DMS153 treated with DMSO at 0.1 percent for 48 hours (cell line): Measurements from ENCODE around the gene PGM1.
A peak's percentile ranks its signal among the peaks of the same experiment; 100 is the strongest.

Experiments used
- DNase-seq: peaks from one replicate; lab custom pipeline; 2025; ENCODE audit not compliant: unreplicated experiment; lab: John Stamatoyannopoulos, UW

PGM1 gene

DNA sequence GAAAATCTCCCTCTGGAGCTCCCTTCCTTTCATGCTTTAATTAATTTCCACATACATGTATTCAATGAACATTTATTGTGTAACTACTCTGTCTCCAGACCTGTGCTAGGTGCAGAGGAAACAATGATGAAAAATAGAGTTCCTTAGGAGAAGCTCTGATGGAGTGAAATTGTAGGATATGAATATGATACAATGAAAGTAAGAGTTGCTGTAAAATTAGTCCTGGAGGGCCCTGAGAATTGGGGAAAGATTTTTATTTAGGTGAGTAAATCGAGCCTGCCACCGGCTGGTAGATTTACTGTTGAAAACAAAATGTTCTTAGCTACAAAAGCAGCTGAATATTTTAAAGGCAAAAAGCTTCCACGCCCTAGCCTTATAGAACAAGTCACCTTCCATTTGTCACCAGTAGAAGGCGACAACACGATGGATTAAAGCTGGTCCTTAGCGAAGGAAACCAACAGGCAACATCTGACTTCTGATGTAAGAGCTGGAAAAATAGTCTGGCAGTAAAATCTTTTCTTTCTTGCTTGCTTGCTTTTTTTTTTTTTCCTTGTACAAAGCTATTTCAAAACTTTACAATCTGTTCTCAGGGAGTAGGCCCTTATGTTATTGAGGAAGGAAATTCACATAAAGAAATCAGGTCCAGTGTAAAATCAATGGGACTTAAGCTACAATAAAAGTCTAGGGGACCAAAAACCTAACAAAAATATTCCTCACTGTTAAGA, 98.7 kb downstream of the PGM1 start:
- DNase-seq = peak; percentile 70

DNA sequence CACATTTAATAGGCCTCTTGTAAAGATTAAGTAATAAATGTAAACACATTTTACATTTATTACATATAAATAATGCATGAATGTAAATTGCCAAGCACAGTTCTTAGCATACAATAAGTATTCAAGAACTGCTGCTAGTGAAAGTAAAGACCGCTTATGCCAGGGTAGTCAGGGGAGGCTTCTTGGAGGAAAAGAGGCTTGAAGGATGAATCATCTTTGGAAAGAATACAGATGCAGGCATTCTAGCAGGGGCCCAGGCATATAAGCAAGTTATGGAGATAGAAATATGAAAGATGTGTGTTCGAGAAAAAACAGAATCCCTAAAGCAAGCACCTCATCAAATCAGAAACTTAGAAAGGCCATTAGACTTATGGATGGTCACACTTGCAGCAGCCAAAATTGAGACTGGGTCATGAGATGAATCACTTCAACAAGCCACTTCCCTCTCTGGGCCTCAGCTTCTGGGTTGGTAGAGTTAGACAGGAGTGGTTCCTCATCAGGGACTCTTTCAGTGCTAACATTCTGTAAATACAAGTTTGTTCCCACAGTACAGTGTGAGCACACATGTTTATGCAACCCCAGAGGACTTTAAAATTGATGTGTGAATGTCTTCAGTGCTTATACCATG, 100.8 kb downstream of the PGM1 start:
- no peak for DNase-seq

- no peak for DNase-seq
Observed at GRCh38 chr1:63698001-63698838, 105.0 kb downstream of the PGM1 start.

DNA sequence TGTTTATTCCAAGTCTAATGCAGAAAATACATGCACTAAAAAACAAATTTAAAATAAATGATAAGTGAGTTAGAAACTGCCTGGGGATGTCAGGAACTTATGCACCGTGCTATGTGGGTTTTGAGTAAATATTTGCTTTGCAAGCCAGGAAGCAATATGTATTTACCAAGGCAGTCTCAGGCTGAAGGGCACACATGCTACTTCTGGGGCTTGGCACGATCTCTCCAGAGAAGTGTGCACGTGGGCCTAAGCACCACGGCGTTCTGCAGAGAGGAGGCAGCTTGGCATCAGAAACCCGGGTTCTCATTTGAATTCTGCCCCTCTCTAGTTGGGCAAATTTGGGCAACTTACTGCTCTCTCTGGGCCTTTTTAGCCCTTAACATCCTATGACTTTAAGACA, 108.0 kb downstream of the PGM1 start:
- DNase-seq = peak; percentile 52

DNA sequence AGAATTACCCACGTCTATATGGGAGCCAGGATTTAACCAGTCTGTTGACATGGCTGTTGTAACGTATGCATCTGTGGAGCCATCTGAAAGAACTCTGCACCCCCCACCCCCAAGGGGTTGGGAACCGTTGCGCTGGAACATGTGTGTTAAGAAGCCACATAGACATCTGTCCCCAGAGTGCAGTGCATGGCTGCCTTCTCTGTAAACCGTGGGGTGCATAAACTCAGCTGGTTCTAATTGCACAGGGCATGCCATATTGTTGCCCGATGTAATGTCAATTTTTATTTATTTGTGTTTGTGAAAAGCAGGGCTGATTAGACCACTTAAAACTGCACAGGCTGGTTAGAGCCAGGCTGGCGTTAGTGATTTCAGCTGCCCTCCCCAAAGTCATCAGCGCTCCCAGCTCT, 110.5 kb downstream of the PGM1 start:
- DNase-seq = no peak

GRCh38 chr1:63704443-63704842, 111.2 kb downstream of the PGM1 start:
- no peak for DNase-seq

DNA sequence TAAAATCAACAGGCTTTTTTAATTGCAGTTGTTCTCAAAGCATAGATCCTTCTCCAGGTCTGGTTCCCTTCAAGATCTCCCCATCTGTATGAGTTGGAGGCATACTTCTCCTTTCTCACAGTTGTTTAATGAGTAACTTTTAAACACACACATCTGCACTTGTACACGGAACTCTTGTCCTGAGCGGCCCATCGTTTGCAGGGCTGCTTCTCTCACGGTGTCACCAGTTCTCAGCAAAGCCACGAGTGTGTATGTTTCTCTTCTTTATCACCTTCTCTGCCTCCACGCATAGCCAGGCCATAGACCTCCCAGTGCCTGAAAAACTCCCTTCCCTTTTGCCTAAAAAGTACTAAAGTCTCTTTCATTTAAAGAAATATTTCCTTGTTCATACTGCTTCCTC, 111.9 kb downstream of the PGM1 start:
- no peak for DNase-seq

DNA sequence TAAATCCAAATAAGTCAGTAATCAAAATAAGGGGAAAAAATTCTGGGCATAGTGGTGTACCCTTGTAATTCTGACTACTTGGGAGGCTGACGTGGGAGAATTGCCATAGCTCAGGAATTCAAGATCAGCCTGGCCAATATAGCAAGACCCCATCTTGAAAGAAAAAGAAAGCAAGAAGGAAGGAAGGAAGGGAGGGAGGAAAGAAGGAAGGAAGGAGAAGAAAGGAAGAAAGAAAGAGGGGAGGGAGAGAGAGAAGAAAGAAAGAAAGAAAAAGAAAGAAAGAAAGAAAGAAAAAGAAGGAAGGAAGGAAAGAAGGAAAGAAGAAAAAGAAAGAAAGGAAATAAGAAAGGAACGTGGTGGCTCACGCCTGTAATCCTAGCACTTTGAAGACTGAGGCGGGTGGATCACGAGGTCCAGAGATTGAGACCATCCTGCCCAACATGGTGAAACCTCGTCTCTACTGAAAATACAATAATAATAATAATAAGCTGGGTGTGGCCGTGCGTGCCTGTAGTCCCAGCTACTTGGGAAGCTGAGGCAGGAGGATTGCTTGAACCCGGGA, 116.1 kb downstream of the PGM1 start:
- no peak for DNase-seq
